Activated CD8-positive, alpha-beta memory T cell treated with anti-CD3 and anti-CD28 coated beads for 4 hours (primary cell): Measurements from ENCODE around the gene POLR1H.

Source experiments
- DNase-seq, 2 donors: peaks; one replicate each; pipeline ENCODE4 v3.0.0-alpha.2; 2020; ENCODE audit warnings: low read depth in 2 of 2

POLR1H gene

GRCh38 chr6:30061858-30062458 is 893 bp downstream of the POLR1H start:
- no peak for DNase-seq

- no peak for DNase-seq
Measured at GRCh38 chr6:30062471-30063178, 1.6 kb downstream of the POLR1H start.

- DNase-seq, result no peak
Measured at GRCh38 chr6:30063315-30063714, 2.2 kb downstream of the POLR1H start.

GRCh38 chr6:30066082-30066481 is 5.0 kb downstream of the POLR1H start:
- no peak for DNase-seq

GRCh38 chr6:30066577-30067459 is 5.8 kb downstream of the POLR1H start, which contains the start of gene PPP1R11:
PPP1R11 (plus strand) TSS chr6:30067198; CDS start chr6:30067411, 213 bp downstream.
- DNase-seq, result peak; percentile 98

GRCh38 chr6:30067460-30068139 is 6.5 kb downstream of the POLR1H start:
- DNase-seq, result no peak

- no peak for DNase-seq
Measured at GRCh38 chr6:30071081-30071818, 10.2 kb downstream of the POLR1H start.

GRCh38 chr6:30071858-30072257 is 10.8 kb downstream of the POLR1H start:
- DNase-seq, result no peak

GRCh38 chr6:30073489-30074235 is 12.6 kb downstream of the POLR1H start:
- DNase-seq, result no peak

GRCh38 chr6:30074331-30075093 is 13.4 kb downstream of the POLR1H start:
- no peak for DNase-seq

GRCh38 chr6:30075094-30075789 is 14.2 kb downstream of the POLR1H start, which contains the start of gene RNF39:
RNF39 (minus strand) TSS chr6:30075769; CDS start chr6:30075585, 184 bp downstream.
- no peak for DNase-seq

GRCh38 chr6:30075790-30076732 is 15.0 kb downstream of the POLR1H start:
- DNase-seq, result no peak

- no peak for DNase-seq
Measured at GRCh38 chr6:30077218-30077617, 16.2 kb downstream of the POLR1H start.

GRCh38 chr6:30087876-30088275 is 26.8 kb downstream of the POLR1H start:
- no peak for DNase-seq

GRCh38 chr6:30091577-30092381 is 30.7 kb downstream of the POLR1H start:
- no peak for DNase-seq

- DNase-seq, result no peak
Measured at GRCh38 chr6:30092852-30093543, 31.9 kb downstream of the POLR1H start.
